ENCODE data around the gene C16orf87.

C16orf87 gene

GRCh38 chr16:46747777-46748651 lies 83.0 kb downstream of the C16orf87 start, which contains the start of gene MYLK3:
Gene MYLK3 (minus strand): TSS chr16:46748344. CDS start chr16:46748193, 151 bp downstream.
- H3K27ac Mint-ChIP-seq: peak within 1 kb of the TSS; percentile 42
- no peaks in the 10 kb centered on the region for H3K9me3 Mint-ChIP-seq
- peak within 1 kb of the TSS in 1 of 2 donors; percentile 17 for H3K4me3 Mint-ChIP-seq
- H3K27me3 Mint-ChIP-seq: no peaks in the 10 kb centered on the region
- no peak for DNase-seq
- no peak for ATAC-seq (replicated peaks)
- no peaks in the 10 kb centered on the region for H3K36me3 Mint-ChIP-seq
- peaks cover 16 to 24% of the 10 kb centered on the region in 2 donors for H3K4me1 Mint-ChIP-seq

- Mint-ChIP-seq H3K27me3 (no peaks in the 10 kb centered on the region), H3K27ac (no peak overlapping the region), H3K4me3 (no peak overlapping the region), H3K9me3 (no peaks in the 10 kb centered on the region), H3K36me3 (no peaks in the 10 kb centered on the region), H3K4me1 (peaks cover 24 to 33% of the 10 kb centered on the region in 2 donors)
- ATAC-seq (replicated peaks): no peak
- DNase-seq: no peak
These were observed 83.9 kb downstream of the C16orf87 start for GRCh38 chr16:46746821-46747776.
